HG02970 (cell line): Measurements from ENCODE around the gene SH3GL1.

Experiments
- ATAC-seq: cut with Tn5 transposase; IDR thresholded peaks from one replicate; pipeline ENCODE4 v1.9.1; 2021; ENCODE audit warnings: mild to moderate bottlenecking, moderate library complexity, moderate number of reproducible peaks; ENCODE audit not compliant: unreplicated experiment, low FRiP score

Gene SH3GL1

GRCh38 chr19:4322942-4323665 is 77.2 kb downstream of the SH3GL1 start:
- ATAC-seq: no peak

GRCh38 chr19:4320419-4320818 is 79.9 kb downstream of the SH3GL1 start:
- no peak for ATAC-seq

DNA sequence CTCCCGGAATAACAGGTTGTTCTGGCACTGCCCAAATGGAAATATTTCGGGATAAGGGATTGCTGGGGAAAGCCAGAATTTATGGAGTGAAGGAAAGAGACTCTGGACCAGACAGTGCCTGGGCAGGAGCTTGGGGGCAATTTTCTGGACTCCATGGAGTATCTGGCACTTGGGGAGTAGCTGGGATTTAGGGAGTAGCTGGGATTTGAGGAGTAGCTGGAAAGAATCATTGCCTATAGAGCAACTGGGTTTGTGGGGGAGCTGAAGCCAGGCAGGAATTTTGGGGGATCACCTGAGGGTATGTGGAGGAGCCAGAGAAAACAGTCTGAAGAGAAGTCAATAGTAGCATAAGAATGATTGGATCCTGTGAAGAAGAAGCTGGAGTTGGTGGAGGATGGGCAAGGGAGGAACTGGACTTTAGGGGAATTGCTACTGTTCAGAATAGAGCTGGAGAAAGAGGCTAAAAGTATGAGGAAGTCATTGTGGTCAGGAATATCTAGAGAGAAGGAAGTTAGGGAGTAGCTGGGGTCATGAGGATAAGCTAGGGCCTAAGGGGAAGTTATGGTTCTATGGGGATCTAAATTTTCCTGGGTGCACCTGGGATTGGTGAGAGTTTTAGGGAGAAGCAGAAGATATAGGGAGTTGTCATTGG is 81.2 kb downstream of the SH3GL1 start:
- ATAC-seq: no peak

- ATAC-seq: no peak
These were observed 81.9 kb downstream of the SH3GL1 start for GRCh38 chr19:4318460-4318859.

GRCh38 chr19:4316956-4317355 is 83.4 kb downstream of the SH3GL1 start:
- ATAC-seq: no peak

GRCh38 chr19:4313847-4314490 is 86.4 kb downstream of the SH3GL1 start:
- no peak for ATAC-seq
